ENCODE results near the gene IGSF6.
"Not testable (repeated sequence)": the region's sequence is repeated elsewhere in the genome, so short reads cannot be mapped to it uniquely, and the experiment has no call there.

The IGSF6 gene
- total RNA-seq: 255 to 919 (median 515) reads per million in 17 experiments

DNA sequence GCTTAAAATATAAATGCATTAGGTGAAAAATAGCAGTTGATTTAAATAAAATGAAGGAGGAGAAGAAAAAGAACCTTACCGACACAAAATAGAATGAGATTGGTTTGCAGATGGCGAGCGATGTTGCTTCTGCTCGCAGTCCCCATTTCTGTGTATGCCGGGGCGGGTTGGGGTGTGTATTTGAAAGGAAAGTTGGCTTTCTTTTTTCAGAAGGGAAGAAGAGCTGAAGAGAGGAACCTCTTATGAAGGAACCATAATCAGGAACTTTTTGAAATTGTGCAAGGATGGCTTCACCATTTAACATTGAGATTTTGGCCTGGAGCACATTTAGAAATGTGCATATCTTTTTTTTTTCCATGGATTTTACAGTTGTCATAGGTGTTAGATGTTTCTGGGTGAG lies at the start of gene IGSF6:
TSS of gene IGSF6 (minus strand) at position 156 of the 400 bp plus-strand sequence. CDS start at position 146, 10 bp downstream.
- DNase-seq: peak; percentile 77 to 94 (median 86)

DNA sequence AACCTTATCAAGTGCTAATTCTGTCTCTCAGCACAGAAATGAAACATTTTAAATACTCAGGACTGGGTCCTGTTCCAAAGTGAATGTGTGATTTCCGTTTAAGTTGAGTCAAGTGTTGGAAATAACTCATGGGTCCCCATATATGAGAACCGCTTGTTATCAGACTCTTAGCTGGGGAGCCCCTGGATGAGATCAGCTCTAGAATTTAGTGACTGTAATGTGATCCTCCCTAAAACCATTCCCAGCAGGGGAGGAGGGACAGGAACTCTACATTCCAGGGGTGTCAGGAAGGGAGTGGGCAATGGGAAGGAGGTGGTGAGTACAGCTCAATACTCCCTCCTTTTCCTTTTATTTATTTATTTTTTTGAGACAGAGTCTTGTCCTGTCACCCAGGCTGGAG lies 48.9 kb upstream of the IGSF6 start:
- DNase-seq: no peak

DNA sequence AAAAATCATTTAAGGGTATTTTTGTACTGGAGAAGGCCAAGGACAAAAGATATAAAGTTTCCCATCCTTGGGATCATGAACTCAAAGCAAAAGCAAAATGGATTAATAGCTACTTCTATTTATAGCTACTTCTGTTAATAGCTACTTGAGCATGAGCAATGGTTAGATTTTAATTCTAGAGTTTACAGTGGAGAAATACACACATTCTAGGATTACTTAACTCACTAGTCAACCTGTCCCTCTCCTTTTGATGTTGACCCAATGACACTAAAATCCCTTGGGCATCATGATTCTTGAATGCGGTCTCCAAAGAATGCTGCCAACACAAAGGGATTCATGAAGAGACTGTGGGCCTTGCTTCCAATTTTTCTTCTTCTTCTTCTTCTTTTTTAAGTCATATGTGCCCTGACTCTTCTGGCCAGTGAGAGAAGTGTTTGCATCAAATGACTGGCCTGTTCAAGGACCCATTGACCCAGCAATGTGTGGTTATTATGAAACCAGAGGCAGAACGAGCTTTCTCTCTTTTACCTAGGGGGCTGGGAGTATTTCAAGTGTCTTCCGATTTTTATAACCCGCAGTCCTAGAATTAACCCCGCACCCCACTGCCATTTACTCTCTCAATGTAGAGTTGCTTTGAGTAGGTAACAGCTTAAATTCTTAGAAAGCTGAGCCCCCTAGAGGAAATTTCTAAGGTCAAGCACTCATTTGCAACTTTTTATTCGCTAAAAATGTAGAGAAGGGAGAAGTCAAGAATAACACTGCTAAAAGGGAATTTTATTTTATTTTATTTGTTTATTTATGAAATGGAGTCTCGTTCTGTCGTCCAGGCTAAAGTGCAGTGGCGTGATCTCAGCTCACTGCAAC lies 46.0 kb upstream of the IGSF6 start:
- DNase-seq: peak in 3 of 4 experiments; percentile 27 to 46 (median 30)

DNA sequence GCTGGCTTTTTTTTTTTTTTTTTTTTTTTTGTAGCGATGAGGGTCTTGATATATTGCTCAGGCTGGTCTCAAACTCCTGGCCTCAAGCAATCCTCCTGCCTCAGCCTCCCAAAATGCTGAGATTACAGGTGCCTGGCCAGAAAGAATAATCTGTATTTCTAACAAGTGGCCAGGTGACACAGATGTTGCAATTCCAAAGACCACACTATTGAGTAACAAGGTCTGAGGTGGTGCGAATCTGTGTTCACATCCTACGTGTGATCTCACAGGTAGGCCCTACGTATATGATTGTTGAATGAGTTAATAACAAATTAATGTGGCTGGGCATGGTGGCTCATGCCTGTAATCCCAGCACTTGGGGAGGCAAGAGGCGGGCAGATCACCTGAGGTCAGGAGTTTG lies 44.6 kb upstream of the IGSF6 start:
- DNase-seq: no peak

DNA sequence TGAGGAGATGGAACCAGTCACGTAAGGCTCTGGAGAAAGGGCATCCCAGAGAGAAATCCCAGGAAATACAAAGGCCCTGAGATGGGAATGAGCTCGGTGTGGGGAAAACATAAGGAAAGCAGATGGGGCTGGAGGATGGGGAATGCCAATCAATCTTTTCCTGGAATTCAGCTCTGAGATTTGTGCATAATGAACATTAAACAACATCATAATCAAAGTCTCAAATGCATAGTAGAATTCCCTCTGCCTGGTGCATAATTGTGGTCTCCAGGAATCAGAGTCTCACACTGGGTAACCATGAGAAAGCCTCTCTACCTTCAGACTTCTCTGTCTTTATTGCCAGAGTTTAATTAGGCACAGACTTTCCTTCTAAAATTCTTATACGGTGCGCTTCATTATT lies 42.2 kb upstream of the IGSF6 start:
- DNase-seq: no peak

DNA sequence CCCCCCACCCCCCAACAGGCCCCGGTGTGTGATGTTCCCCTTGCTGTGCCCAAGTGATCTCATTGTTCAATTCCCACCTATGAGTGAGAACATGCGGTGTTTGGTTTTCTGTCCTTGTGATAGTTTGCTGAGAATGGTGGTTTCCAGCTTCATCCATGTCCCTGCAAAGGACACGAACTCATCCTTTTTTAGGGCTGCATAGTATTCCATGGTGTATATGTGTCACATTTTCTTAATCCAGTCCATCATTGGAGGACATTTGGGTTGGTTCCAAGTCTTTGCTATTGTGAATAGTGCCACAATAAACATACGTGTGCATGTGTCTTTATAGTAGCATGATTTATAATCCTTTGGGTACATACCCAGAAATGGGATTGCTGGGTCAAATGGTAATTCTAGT lies 38.6 kb upstream of the IGSF6 start:
- DNase-seq: not testable (repeated sequence)

GRCh38 chr16:21689107-21689506 lies 36.7 kb upstream of the IGSF6 start:
- DNase-seq: no peak

DNA sequence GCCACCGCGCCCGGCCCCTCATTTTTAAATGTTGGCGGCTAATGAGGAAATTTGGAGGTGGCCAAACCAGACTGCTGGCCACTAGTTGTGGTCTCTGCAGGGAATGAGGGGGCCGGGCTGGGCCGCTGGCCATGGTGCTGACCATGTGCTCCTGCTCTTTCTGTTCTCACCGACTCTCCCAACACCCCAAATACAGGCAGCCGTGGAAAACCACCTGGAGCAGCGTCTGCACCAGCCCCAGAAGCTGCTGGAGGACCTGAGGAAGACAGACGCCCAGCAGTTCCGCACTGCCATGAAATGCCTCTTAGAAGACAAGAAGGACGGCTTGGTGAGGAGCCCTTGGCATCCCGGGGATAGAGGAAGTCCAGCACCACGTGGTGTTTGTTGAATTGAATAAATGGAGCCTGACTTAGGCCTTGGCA lies 32.6 kb upstream of the IGSF6 start:
- peak in 2 of 4 experiments; percentile 28 to 42 for DNase-seq

- DNase-seq: peak; percentile 15 to 48 (median 34)
Measured at GRCh38 chr16:21684199-21684598, 31.8 kb upstream of the IGSF6 start.

DNA sequence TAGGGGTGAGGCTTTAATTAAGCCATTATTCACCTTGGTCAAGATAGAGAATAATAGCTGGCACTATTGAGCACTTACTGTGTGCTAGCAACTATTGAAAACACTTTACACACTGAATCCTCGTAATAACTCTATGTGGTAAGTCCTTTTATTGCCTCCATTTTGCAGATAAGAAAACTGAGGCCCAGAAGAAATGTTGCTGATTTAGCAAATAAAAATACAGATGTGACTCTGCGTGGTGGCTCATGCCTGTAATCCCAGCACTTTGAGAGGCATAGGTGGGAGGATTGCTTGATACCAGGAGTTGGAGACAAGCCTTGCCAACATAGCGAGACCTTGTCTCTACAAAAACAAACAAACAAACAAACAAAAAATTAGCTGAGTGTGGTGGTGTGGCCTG lies 30.8 kb upstream of the IGSF6 start:
- no peak for DNase-seq

GRCh38 chr16:21680714-21681113 lies 28.3 kb upstream of the IGSF6 start:
- not testable (repeated sequence) for DNase-seq

DNA sequence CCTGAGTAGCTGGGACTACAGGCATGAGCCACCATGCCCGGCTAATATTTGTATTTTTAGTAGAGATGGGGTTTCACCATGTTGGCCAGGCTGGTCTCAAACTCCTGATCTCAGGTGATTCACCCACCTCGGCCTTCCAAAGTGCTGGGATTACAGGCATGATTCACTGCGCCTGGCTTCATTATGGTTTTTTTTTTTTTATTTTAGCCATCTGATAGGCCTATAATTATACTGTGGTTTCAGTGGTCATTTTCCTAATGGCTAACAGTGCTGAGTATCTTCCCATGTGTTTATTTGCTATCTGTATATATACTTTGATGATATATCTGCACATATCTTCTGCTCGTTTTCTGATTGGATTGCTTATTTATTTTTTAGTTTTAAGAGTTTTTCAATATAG lies 22.0 kb upstream of the IGSF6 start:
- DNase-seq: not testable (repeated sequence)

GRCh38 chr16:21673469-21673868 lies 21.1 kb upstream of the IGSF6 start:
- DNase-seq: no peak

DNA sequence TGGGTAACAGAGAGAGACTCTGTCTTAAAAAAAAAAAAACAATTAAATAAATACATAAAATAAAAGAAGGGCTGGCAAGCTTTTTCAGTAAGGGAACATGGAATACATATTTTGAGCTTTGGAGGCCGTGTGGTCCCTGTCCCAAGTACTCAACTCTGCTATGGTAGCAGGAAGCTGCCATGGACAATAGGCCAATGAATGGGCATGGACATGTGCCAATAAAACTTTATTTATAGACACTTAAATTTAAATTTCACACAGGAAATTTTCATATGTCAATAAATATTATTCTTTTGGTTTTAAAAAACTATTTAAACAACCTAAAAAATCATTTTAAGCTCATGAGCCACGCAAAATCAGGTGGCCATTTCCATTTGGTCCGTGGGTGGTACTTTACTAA lies 15.2 kb upstream of the IGSF6 start:
- DNase-seq: no peak

- DNase-seq: no peak
Measured at GRCh38 chr16:21666772-21667171, 14.4 kb upstream of the IGSF6 start.

- DNase-seq: no peak
Measured at GRCh38 chr16:21664801-21665492, 12.5 kb upstream of the IGSF6 start.

- peak in 2 of 4 experiments; percentile 15 to 36 for DNase-seq
Measured at GRCh38 chr16:21663889-21664647, 11.7 kb upstream of the IGSF6 start, which contains the start of gene OTOA. OTOA (plus strand) TSS chr16:21663968; CDS start chr16:21678515, 14,547 bp downstream.

GRCh38 chr16:21659124-21659523 lies 6.7 kb upstream of the IGSF6 start:
- peak in 3 of 4 experiments; percentile 21 to 87 (median 87) for DNase-seq

GRCh38 chr16:21656795-21657768 lies 4.7 kb upstream of the IGSF6 start:
- DNase-seq: peak; percentile 60 to 85 (median 70)

- no peak for DNase-seq
Measured at GRCh38 chr16:21654881-21655280, 2.5 kb upstream of the IGSF6 start.

GRCh38 chr16:21654466-21654865 lies 2.1 kb upstream of the IGSF6 start:
- DNase-seq: peak in 1 of 4 experiments; percentile 40
